ENCODE measurements around the gene SLC7A4. TPM values are rescaled to one million over a fixed set of nuclear protein-coding genes. Genes with fewer than 3 reads are reported as not detected.

The SLC7A4 gene
- total RNA-seq, 5 donors from 2014 or later (not counting 1 experiment from before 2014, with no cell fraction given): 0.14 to 0.76 (median 0.41) TPM; not detected in 2

DNA sequence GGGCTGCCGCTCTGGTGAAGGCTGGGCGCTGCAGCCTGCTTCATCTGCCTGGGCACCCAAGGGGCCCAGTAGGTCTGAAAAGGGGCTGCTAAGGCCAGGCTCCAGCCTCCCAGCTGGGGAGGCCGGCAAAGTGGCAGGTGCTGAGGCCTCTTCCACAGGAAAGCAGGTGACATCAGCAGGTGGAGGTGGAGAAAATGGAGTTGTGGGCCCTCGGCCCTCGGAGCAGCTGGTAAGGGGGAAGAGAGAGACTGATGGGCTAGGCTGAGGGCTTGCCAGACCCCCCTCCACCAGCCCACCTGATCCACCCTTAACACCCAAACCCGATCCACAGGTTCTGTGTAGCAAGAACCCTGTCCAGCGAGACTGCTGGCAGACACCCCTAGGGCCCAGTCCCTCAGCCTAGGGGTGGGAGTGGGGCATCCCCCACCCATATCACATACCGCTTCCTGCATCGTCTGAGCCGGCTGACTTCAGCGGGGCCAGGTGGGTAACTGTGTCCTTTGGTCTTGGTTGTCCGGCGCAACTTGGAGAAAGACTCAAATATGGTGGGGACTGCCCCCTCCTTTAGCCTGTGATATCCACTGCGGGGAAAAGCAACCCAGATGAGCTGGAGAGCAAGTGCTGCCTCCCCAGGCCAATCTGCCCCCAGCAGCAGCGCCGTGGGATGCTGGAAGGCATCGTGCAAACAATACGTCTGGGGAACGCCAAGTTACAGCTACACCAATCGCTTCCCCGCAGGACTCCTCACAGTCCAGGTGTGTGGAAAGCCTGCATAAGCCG, 32.0 kb downstream of the SLC7A4 start:
- ATAC-seq (replicated peaks in 1 of 4): no peak
- Mint-ChIP-seq H3K27me3 (no peaks in the 10 kb centered on the region), H3K36me3 (no peaks in the 10 kb centered on the region), H3K4me3 (peak overlapping the region; percentile 94 to 96 (median 95)), H3K9me3 (no peaks in the 10 kb centered on the region), H3K27ac (peak overlapping the region; percentile 98 to 100), H3K4me1 (peaks cover 39 to 43% (median 43%) of the 10 kb centered on the region in 3 donors)
- no peaks in the 10 kb centered on the region for H3K9me3 ChIP-seq
- H3K4me1 ChIP-seq (ENCODE audit: control insufficient read depth in 1 of 2, extremely low read depth in 1 of 2, insufficient read depth in 2 of 2, low read length in 2 of 2): peaks cover 12 to 46% of the 10 kb centered on the region in 2 experiments
- peaks cover 0 to 2% of the 10 kb centered on the region in 2 experiments for H3K27me3 ChIP-seq (replicated peaks in 1 of 2; ENCODE audit: control insufficient read depth in 2 of 2, extremely low read depth in 1 of 2, insufficient read depth in 2 of 2, low read length in 1 of 2)
- WGBS (ENCODE audit: insufficient coverage): 65% methylated on average over 14 of the region's 22 CpGs
- peaks cover 7 to 38% of the 10 kb centered on the region in 2 donors for H3K36me3 ChIP-seq (ENCODE audit: control insufficient read depth in 2 of 2, extremely low read depth in 1 of 2, insufficient read depth in 1 of 2, low read length in 1 of 2)
- DNase-seq: no peak
- H3K27ac ChIP-seq (ENCODE audit: low read length): peak overlapping the region; percentile 95
- ChIA-PET CTCF (no interaction called here), POLR2A (no interaction called here)
- H3K4me3 ChIP-seq (ENCODE audit: control insufficient read depth in 1 of 2, extremely low read depth in 1 of 2, low read length in 1 of 2): peak overlapping the region; percentile 82 to 94

- Mint-ChIP-seq H3K27me3 (no peaks in the 10 kb centered on the region), H3K4me3 (peak overlapping the region; percentile 94 to 96 (median 95)), H3K9me3 (no peaks in the 10 kb centered on the region), H3K4me1 (peaks cover 39 to 43% (median 43%) of the 10 kb centered on the region in 3 donors), H3K27ac (peak overlapping the region; percentile 77 to 100), H3K36me3 (no peaks in the 10 kb centered on the region)
- Histone ChIP-seq H3K27me3 (replicated peaks in 1 of 2; ENCODE audit: control insufficient read depth in 2 of 2, extremely low read depth in 1 of 2, insufficient read depth in 2 of 2, low read length in 1 of 2) (peaks cover 0 to 2% of the 10 kb centered on the region in 2 experiments), H3K27ac (ENCODE audit: low read length) (peak overlapping the region; percentile 95), H3K36me3 (ENCODE audit: control insufficient read depth in 2 of 2, extremely low read depth in 1 of 2, insufficient read depth in 1 of 2, low read length in 1 of 2) (peaks cover 7 to 40% of the 10 kb centered on the region in 2 donors), H3K9me3 (no peaks in the 10 kb centered on the region), H3K4me1 (ENCODE audit: control insufficient read depth in 1 of 2, extremely low read depth in 1 of 2, insufficient read depth in 2 of 2, low read length in 2 of 2) (peaks cover 12 to 46% of the 10 kb centered on the region in 2 experiments), H3K4me3 (ENCODE audit: control insufficient read depth in 1 of 2, extremely low read depth in 1 of 2, low read length in 1 of 2) (no peak overlapping the region)
- ATAC-seq (replicated peaks in 1 of 4) (no peak), DNase-seq (no peak)
- 95% methylated on average over 25 of the region's 27 CpGs for WGBS (ENCODE audit: insufficient coverage)
- POLR2A ChIA-PET: no interaction called here
- CTCF ChIA-PET: no interaction called here
These were observed 32.8 kb downstream of the SLC7A4 start for GRCh38 chr22:20999350-21000206.

- Mint-ChIP-seq H3K4me1 (peaks cover 33 to 42% (median 42%) of the 10 kb centered on the region in 3 donors), H3K9me3 (no peaks in the 10 kb centered on the region), H3K36me3 (no peaks in the 10 kb centered on the region), H3K27me3 (no peaks in the 10 kb centered on the region), H3K27ac (peak overlapping the region; percentile 22 to 23), H3K4me3 (peak overlapping the region in 2 of 3 donors; percentile 6 to 17)
- peaks cover 12 to 45% of the 10 kb centered on the region in 2 donors for H3K36me3 ChIP-seq (ENCODE audit: control insufficient read depth in 2 of 2, extremely low read depth in 1 of 2, insufficient read depth in 1 of 2, low read length in 1 of 2)
- H3K27me3 ChIP-seq (replicated peaks in 1 of 2; ENCODE audit: control insufficient read depth in 2 of 2, extremely low read depth in 1 of 2, insufficient read depth in 2 of 2, low read length in 1 of 2): peaks cover 0 to 2% of the 10 kb centered on the region in 2 experiments
- POLR2A ChIA-PET: no interaction called here
- H3K4me1 ChIP-seq (ENCODE audit: control insufficient read depth in 1 of 2, extremely low read depth in 1 of 2, insufficient read depth in 2 of 2, low read length in 2 of 2): peaks cover 12 to 44% of the 10 kb centered on the region in 2 experiments
- WGBS (ENCODE audit: insufficient coverage): 64% methylated on average over 6 of the region's 7 CpGs
- no peak overlapping the region for H3K4me3 ChIP-seq (ENCODE audit: control insufficient read depth in 1 of 2, extremely low read depth in 1 of 2, low read length in 1 of 2)
- ATAC-seq (replicated peaks in 1 of 4): no peak
- no peak overlapping the region for H3K27ac ChIP-seq (ENCODE audit: low read length)
- no peak for DNase-seq
- no peaks in the 10 kb centered on the region for H3K9me3 ChIP-seq
- CTCF ChIA-PET: no interaction called here
These were observed 33.7 kb downstream of the SLC7A4 start for GRCh38 chr22:20998411-20999336.

DNA sequence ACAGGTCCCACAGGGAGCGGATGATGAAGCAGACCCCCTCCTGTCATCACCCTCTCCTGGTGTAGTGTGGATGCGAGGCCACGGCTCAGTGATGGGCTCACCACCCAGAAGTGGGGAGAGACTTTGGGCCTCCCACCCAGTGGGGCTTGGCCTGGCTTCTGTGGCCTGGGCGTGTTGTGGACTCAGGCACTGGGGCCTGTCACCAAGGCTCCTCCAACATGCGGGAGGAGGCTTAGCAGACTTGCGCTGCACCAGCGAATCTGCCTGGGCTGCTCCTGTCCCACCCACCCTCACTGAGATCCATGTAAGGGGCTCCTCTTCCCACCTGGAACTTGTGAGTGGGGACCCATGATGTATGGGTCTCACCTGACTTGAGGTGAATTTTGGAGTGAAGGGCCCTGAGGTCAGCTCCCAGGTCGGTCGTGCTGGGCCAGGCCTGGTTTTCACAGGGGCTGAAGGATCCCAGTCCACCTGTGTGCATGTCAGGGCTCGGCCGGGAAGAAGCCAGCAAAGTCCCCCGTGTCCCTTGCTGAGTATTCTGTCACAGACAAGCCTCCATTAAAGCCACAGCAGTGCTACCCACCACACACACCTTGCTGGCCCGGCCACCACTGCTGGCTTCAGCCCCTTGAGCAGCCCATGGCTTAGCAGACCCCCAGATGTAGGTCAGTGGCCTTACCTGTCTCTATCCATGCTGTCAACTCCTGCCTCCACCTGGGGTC, 34.7 kb downstream of the SLC7A4 start:
- H3K27me3 Mint-ChIP-seq: no peaks in the 10 kb centered on the region
- Histone ChIP-seq H3K27ac (ENCODE audit: low read length) (no peak overlapping the region), H3K4me1 (ENCODE audit: control insufficient read depth in 1 of 2, extremely low read depth in 1 of 2, insufficient read depth in 2 of 2, low read length in 2 of 2) (peaks cover 7 to 35% of the 10 kb centered on the region in 2 experiments), H3K9me3 (no peaks in the 10 kb centered on the region), H3K27me3 (replicated peaks in 1 of 2; ENCODE audit: control insufficient read depth in 2 of 2, extremely low read depth in 1 of 2, insufficient read depth in 2 of 2, low read length in 1 of 2) (peaks cover 0 to 2% of the 10 kb centered on the region in 2 experiments), H3K36me3 (ENCODE audit: control insufficient read depth in 2 of 2, extremely low read depth in 1 of 2, insufficient read depth in 1 of 2, low read length in 1 of 2) (peaks cover 12 to 55% of the 10 kb centered on the region in 2 donors), H3K4me3 (ENCODE audit: control insufficient read depth in 1 of 2, extremely low read depth in 1 of 2, low read length in 1 of 2) (no peak overlapping the region)
- no peak overlapping the region for H3K27ac Mint-ChIP-seq
- no peak overlapping the region for H3K4me3 Mint-ChIP-seq
- ATAC-seq (replicated peaks in 1 of 4) (no peak), DNase-seq (no peak)
- no peaks in the 10 kb centered on the region for H3K9me3 Mint-ChIP-seq
- H3K36me3 Mint-ChIP-seq: no peaks in the 10 kb centered on the region
- POLR2A ChIA-PET: no interaction called here
- CTCF ChIA-PET: no interaction called here
- peaks cover 24 to 32% (median 32%) of the 10 kb centered on the region in 3 donors for H3K4me1 Mint-ChIP-seq
- 87% methylated on average over 9 of the region's 13 CpGs for WGBS (ENCODE audit: insufficient coverage)

DNA sequence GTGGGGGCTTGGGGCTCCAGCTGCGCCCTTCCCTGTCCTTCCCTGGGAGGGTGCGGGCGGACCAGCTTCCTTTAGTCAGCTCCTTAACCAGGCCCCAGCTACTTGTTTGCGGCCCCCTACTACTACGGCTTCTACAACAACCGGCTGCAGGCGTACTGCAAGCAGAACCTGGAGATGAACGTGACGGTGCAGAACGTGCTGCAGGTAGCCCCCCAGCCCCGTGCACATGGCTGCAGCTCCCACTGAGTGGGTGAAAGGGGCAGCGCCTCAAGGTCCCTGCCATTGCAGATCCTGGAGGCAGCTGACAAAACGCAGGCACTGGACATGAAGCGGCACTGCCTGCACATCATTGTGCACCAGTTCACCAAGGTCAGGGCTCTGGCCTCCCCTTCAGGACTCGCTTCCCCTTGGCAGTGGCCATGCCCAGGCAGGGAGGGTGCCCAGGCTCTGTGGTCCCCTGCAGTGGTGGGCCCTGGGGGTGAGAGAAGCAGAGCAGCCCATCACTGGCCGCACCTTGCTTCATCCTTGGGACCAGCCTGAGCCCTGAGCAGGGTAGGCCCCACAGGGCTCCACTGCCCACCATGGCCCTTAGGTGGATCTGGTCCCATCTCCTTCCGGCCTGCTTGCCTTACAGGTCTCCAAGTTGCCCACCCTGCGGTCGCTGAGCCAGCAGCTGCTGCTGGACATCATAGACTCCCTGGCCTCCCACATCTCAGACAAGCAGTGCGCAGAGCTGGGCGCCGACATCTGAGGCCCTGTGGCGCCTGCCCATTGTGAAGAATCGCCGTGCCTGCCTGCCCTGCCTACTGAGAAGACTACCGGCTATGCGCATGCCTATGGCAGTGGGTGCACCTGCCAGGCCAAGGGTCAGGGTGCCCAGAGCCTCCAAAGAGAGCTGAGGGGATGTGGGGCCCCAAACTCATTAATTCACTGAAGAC, 35.5 kb downstream of the SLC7A4 start:
- Histone ChIP-seq H3K4me3 (ENCODE audit: control insufficient read depth in 1 of 2, extremely low read depth in 1 of 2, low read length in 1 of 2) (no peak overlapping the region), H3K36me3 (ENCODE audit: control insufficient read depth in 2 of 2, extremely low read depth in 1 of 2, insufficient read depth in 1 of 2, low read length in 1 of 2) (peaks cover 12 to 63% of the 10 kb centered on the region in 2 donors), H3K27me3 (replicated peaks in 1 of 2; ENCODE audit: control insufficient read depth in 2 of 2, extremely low read depth in 1 of 2, insufficient read depth in 2 of 2, low read length in 1 of 2) (peaks cover 0 to 2% of the 10 kb centered on the region in 2 experiments), H3K9me3 (no peaks in the 10 kb centered on the region), H3K27ac (ENCODE audit: low read length) (no peak overlapping the region), H3K4me1 (ENCODE audit: control insufficient read depth in 1 of 2, extremely low read depth in 1 of 2, insufficient read depth in 2 of 2, low read length in 2 of 2) (peaks cover 7 to 33% of the 10 kb centered on the region in 2 experiments)
- ATAC-seq (replicated peaks in 1 of 4): no peak
- Mint-ChIP-seq H3K9me3 (no peaks in the 10 kb centered on the region), H3K4me1 (peaks cover 22 to 30% (median 25%) of the 10 kb centered on the region in 3 donors), H3K27me3 (no peaks in the 10 kb centered on the region), H3K36me3 (no peaks in the 10 kb centered on the region), H3K27ac (no peak overlapping the region), H3K4me3 (no peak overlapping the region)
- ChIA-PET CTCF (no interaction called here), POLR2A (no interaction called here)
- WGBS (ENCODE audit: insufficient coverage): 94% methylated on average over 23 of the region's 27 CpGs
- DNase-seq: no peak
